B cell (primary cell): ENCODE results near the gene HSD17B12. TPM values are rescaled to one million over a fixed set of nuclear protein-coding genes. Genes with fewer than 3 reads are reported as not detected.

Source experiments
- ATAC-seq: fragments of 200-7000 bp; cut with Tn5 transposase; one replicate; pipeline ENCODE4 v1.10.0; 2021; ENCODE audit warnings: low read depth, mild to moderate bottlenecking, moderate number of reproducible peaks, moderate library complexity
- CTCF ChIA-PET: fragments of 350-600 bp; sonication (Branson Sonifier 250); formaldehyde crosslinking; loops from one replicate; lab custom pipeline; 2021; ENCODE audit warnings: antibody characterized with exemption, inconsistent platforms; lab: Charles Lee
- POLR2A ChIA-PET: fragments of 350-600 bp; sonication (Branson Sonifier 250); formaldehyde crosslinking; loops from one replicate; lab custom pipeline; 2021; ENCODE audit warnings: antibody characterized with exemption; lab: Charles Lee
- DNase-seq: peaks from one replicate; pipeline ENCODE4 v3.0.0; 2013
- H2AFZ ChIP-seq: 2 replicates; pipeline ENCODE4 v1.6.1; 2012; ENCODE audit warnings: mild to moderate bottlenecking, low read depth, low read length; ENCODE audit not compliant: insufficient read depth, poor library complexity, severe bottlenecking
- H3K27ac ChIP-seq, 2 donors: 1 replicate in 1 of 2; 2 replicates in 1 of 2; pipeline ENCODE4 v1.5.1; 2012 to 2013; ENCODE audit warnings: low read length in 2 of 2, mild to moderate bottlenecking in 2 of 2, moderate library complexity in 1 of 2
- H3K27me3 ChIP-seq, 4 experiments: fragments of 200-600 bp in 1 of 4; sonication (generic) in 1 of 4; replicated peaks in 1 of 4; 1 replicate in 2 of 4; 2 replicates in 2 of 4; pipeline versions ENCODE4 v1.6.1 to v1.7.0; 2013 to 2016; ENCODE audit warnings: low read length in 3 of 4, mild to moderate bottlenecking in 2 of 4, mixed read lengths in 1 of 4, moderate library complexity in 1 of 4; ENCODE audit not compliant: insufficient read depth in 4 of 4, control insufficient read depth in 3 of 4; ENCODE audit errors: control extremely low read depth in 1 of 4
- H3K36me3 ChIP-seq, 2 experiments: replicated peaks in 1 of 2; 1 replicate in 1 of 2; 2 replicates in 1 of 2; pipeline versions ENCODE4 v1.6.1 to v1.7.1; 2013; ENCODE audit warnings: low read length in 1 of 2; ENCODE audit not compliant: insufficient read depth in 2 of 2, control insufficient read depth in 1 of 2; ENCODE audit errors: control extremely low read depth in 1 of 2, extremely low read depth in 1 of 2
- H3K4me1 ChIP-seq, 2 donors: fragments of 200-600 bp in 1 of 2; sonication (generic) in 1 of 2; 1 replicate in 1 of 2; 2 replicates in 1 of 2; pipeline versions ENCODE4 v1.5.1 to v1.6.1; 2013 to 2017; ENCODE audit warnings: low read length in 2 of 2; ENCODE audit not compliant: control insufficient read depth in 2 of 2, insufficient read depth in 2 of 2
- H3K4me2 ChIP-seq: replicated peaks from 2 replicates; pipeline ENCODE3; 2012; ENCODE audit warnings: mild to moderate bottlenecking, low read depth, low read length; ENCODE audit not compliant: poor library complexity, severe bottlenecking
- H3K4me3 ChIP-seq, 5 experiments: fragments of 200-600 bp in 1 of 5; sonication (generic) in 1 of 5; 1 replicate in 3 of 5; 2 replicates in 2 of 5; pipeline versions ENCODE4 v1.5.1 to v1.7.0; 2011 to 2016; ENCODE audit warnings: low read length in 4 of 5, mild to moderate bottlenecking in 4 of 5, low read depth in 2 of 5, control low read depth in 1 of 5, moderate library complexity in 1 of 5; ENCODE audit not compliant: insufficient read depth in 1 of 5; ENCODE audit errors: control extremely low read depth in 1 of 5, extremely low read depth in 1 of 5
- H3K79me2 ChIP-seq: fragments of 200-600 bp; sonication (generic); one replicate; pipeline ENCODE4 v1.6.0; 2016; ENCODE audit warnings: low read length; ENCODE audit not compliant: control insufficient read depth, insufficient read depth
- H3K9ac ChIP-seq: fragments of 200-600 bp; sonication (generic); 2 replicates; pipeline ENCODE4 v1.6.1; 2017; ENCODE audit warnings: mild to moderate bottlenecking, low read length, moderate library complexity
- H3K9me3 ChIP-seq, 3 donors: one replicate each; pipeline versions ENCODE4 v1.6.1 to v1.7.1; 2013; ENCODE audit warnings: low read length in 2 of 3; ENCODE audit not compliant: control insufficient read depth in 2 of 3, insufficient read depth in 1 of 3; ENCODE audit errors: control extremely low read depth in 1 of 3
- H4K20me1 ChIP-seq: 2 replicates; pipeline ENCODE4 v1.6.0; 2012; ENCODE audit warnings: mild to moderate bottlenecking, low read length; ENCODE audit not compliant: insufficient read depth, control insufficient read depth, poor library complexity, severe bottlenecking
- H3K27ac Mint-ChIP-seq: one replicate; pipeline ENCODE4 v1.8.0; 2021; ENCODE audit warnings: mixed read lengths
- H3K27me3 Mint-ChIP-seq: one replicate; pipeline ENCODE4 v1.8.0; 2021; ENCODE audit warnings: mixed read lengths
- H3K4me1 Mint-ChIP-seq: one replicate; pipeline ENCODE4 v1.8.0; 2021; ENCODE audit warnings: mixed read lengths
- H3K4me3 Mint-ChIP-seq: one replicate; pipeline ENCODE4 v1.8.0; 2021; ENCODE audit warnings: mixed read lengths
- H3K9me3 Mint-ChIP-seq: one replicate; pipeline ENCODE4 v1.8.0; 2022; ENCODE audit warnings: mixed read lengths; ENCODE audit not compliant: insufficient read depth
- CTCF ChIP-seq: fragments of 200-600 bp; IDR thresholded peaks from one replicate; pipeline ENCODE4 v1.8.0; 2022; ENCODE audit warnings: antibody characterized with exemption, mild to moderate bottlenecking
- EZH2 ChIP-seq: IDR thresholded peaks from 2 replicates; pipeline ENCODE4 v1.6.1; 2012; ENCODE audit warnings: borderline replicate concordance, low read depth, mild to moderate bottlenecking, moderate library complexity, low read length; ENCODE audit not compliant: insufficient read depth, poor library complexity, severe bottlenecking
- WGBS: methylation state at CpG from one replicate; pipeline ENCODE4 v1.1.5; 2013; ENCODE audit warnings: missing lambda C conversion rate; ENCODE audit not compliant: insufficient coverage; 5-methylcytosine and 5-hydroxymethylcytosine counted together
- intact Hi-C: fragments of 100-400 bp; cut with micrococcal nuclease; formaldehyde crosslinking; loops from one replicate; pipeline ENCODE4 v1.10.0; 2022
- polyA plus RNA-seq: library from polyadenylated mRNA; depleted of rRNA; stranded (reverse); fragments of >200 nt; gene quantifications from 2 replicates; pipeline ENCODE4 v1.2.3, GENCODE V29; 2012
- total RNA-seq, 2 donors: library from RNA; stranded (reverse); fragments of 120-200 nt in 1 of 2; gene quantifications; 1 replicate in 1 of 2; 2 replicates in 1 of 2; pipeline versions ENCODE4 v1.2.3 to v1.2.4, GENCODE V29; 2013 to 2022

HSD17B12 gene
- total and polyA plus RNA-seq, 2 donors (not counting 1 experiment from before 2014, with no cell fraction given), result 13.1 to 34.6 TPM

GRCh38 chr11:43718373-43718772 is 37.8 kb downstream of the HSD17B12 start:
- ChIA-PET CTCF (no interaction called here), POLR2A (no interaction called here)
- no peaks in the 10 kb centered on the region for H3K27me3 ChIP-seq
- Mint-ChIP-seq H3K4me1 (peaks cover 27% of the 10 kb centered on the region), H3K9me3 (no peaks in the 10 kb centered on the region), H3K27ac (no peak overlapping the region), H3K4me3 (no peak overlapping the region), H3K27me3 (no peaks in the 10 kb centered on the region)
- no peak overlapping the region for H3K27ac ChIP-seq
- no CpG with 5 or more reads among the region's 1 CpG for WGBS
- no peak overlapping the region for H3K9ac ChIP-seq
- H4K20me1 ChIP-seq, result no peaks in the 10 kb centered on the region
- no peaks in the 10 kb centered on the region for H3K4me1 ChIP-seq
- H3K36me3 ChIP-seq, result no peaks in the 10 kb centered on the region
- no peak overlapping the region for H3K4me2 ChIP-seq
- peaks cover 34% of the 10 kb centered on the region for H3K79me2 ChIP-seq
- TF ChIP-seq EZH2 (no peak), CTCF (no peak)
- intact Hi-C loops, result no loop called here
- H3K4me3 ChIP-seq, result no peak overlapping the region
- H2AFZ ChIP-seq, result no peak overlapping the region
- peaks cover 0 to 11% (median 5%) of the 10 kb centered on the region in 3 donors for H3K9me3 ChIP-seq
- DNase-seq (no peak), ATAC-seq (no peak)

- Histone ChIP-seq H3K79me2 (peaks cover 23% of the 10 kb centered on the region), H3K4me1 (no peaks in the 10 kb centered on the region), H3K4me2 (no peak overlapping the region), H3K27ac (no peak overlapping the region), H3K9ac (no peak overlapping the region), H3K27me3 (no peaks in the 10 kb centered on the region), H2AFZ (no peak overlapping the region), H3K4me3 (no peak overlapping the region), H4K20me1 (no peaks in the 10 kb centered on the region), H3K9me3 (peaks cover 0 to 2% (median under 1%) of the 10 kb centered on the region in 3 donors), H3K36me3 (peaks cover 0 to 2% of the 10 kb centered on the region in 2 experiments)
- peaks cover 18% of the 10 kb centered on the region for H3K4me1 Mint-ChIP-seq
- no peak for DNase-seq
- H3K27me3 Mint-ChIP-seq, result no peaks in the 10 kb centered on the region
- H3K9me3 Mint-ChIP-seq, result no peaks in the 10 kb centered on the region
- POLR2A ChIA-PET, result no interaction called here
- CTCF ChIA-PET, result no interaction called here
- no peak overlapping the region for H3K27ac Mint-ChIP-seq
- intact Hi-C loops, result no loop called here
- no peak for TF ChIP-seq CTCF
- TF ChIP-seq EZH2, result no peak
- no peak for ATAC-seq
- WGBS, result 83% methylated on average over 1 of the region's 3 CpGs
- no peak overlapping the region for H3K4me3 Mint-ChIP-seq
Observed at GRCh38 chr11:43723617-43724016, 43.1 kb downstream of the HSD17B12 start.
